ENCODE measurements around the gene PEX26.

DNA sequence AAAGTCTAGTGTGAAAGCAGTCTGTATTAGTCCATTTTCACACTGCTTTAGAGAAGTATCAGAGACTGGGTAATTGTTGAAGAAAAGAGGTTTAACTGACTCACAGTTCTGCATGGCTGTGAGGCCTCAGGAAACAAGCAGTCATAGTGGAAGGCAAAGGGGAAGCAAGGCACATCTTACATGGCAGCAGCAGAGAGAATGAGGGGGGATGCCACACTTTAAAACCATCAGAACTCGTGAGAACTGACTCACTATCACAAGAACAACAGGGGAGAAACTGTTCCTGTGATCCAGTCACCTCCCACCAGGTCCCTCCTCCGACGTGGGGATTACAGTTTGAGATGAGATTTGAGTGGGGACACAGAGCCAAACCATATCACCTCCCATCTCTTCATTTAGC is 19.0 kb downstream of the PEX26 start:
- TF ChIP-seq, protein P1, sequence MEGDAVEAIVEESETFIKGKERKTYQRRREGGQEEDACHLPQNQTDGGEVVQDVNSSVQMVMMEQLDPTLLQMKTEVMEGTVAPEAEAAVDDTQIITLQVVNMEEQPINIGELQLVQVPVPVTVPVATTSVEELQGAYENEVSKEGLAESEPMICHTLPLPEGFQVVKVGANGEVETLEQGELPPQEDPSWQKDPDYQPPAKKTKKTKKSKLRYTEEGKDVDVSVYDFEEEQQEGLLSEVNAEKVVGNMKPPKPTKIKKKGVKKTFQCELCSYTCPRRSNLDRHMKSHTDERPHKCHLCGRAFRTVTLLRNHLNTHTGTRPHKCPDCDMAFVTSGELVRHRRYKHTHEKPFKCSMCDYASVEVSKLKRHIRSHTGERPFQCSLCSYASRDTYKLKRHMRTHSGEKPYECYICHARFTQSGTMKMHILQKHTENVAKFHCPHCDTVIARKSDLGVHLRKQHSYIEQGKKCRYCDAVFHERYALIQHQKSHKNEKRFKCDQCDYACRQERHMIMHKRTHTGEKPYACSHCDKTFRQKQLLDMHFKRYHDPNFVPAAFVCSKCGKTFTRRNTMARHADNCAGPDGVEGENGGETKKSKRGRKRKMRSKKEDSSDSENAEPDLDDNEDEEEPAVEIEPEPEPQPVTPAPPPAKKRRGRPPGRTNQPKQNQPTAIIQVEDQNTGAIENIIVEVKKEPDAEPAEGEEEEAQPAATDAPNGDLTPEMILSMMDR (IDR thresholded peaks at IDR 0.05), result no peak
- TF ChIP-seq POLR2AphosphoS5 (IDR thresholded peaks at IDR 0.05; ENCODE audit: low read depth, low read length), result no peak
